Tibial nerve (tissue), 4 donors: ENCODE data around the gene EDN3.

Experiments
- CTCF ChIP-seq, 5 experiments: fragments of 200-600 bp in 3 of 5; fragments of 450-650 bp in 2 of 5; sonication (generic) in 3 of 5; IDR thresholded peaks; one replicate each; pipeline ENCODE4 v1.5.1; 2016 to 2019; ENCODE audit warnings: antibody characterized with exemption in 5 of 5, mild to moderate bottlenecking in 3 of 5, moderate library complexity in 2 of 5
- EP300 ChIP-seq, 2 donors: sonication (generic); formaldehyde crosslinking; IDR thresholded peaks; one replicate each; pipeline ENCODE4 v1.6.1; 2017; ENCODE audit warnings: antibody characterized with exemption in 2 of 2, mild to moderate bottlenecking in 1 of 2
- POLR2A ChIP-seq, 2 donors: fragments of 450-650 bp; IDR thresholded peaks; one replicate each; pipeline ENCODE4 v1.6.1; 2017; ENCODE audit warnings: antibody characterized with exemption in 2 of 2, mild to moderate bottlenecking in 2 of 2, moderate library complexity in 2 of 2

- TF ChIP-seq CTCF (IDR thresholded peaks at IDR 0.05) (no peak), POLR2A (IDR thresholded peaks at IDR 0.05) (no peak), EP300 (IDR thresholded peaks at IDR 0.05) (no peak)
Observed at GRCh38 chr20:59297686-59298085, 2.7 kb upstream of the EDN3 start.
